ENCODE measurements around the gene HAPSTR1. TPM values are rescaled to one million over a fixed set of nuclear protein-coding genes. Genes with fewer than 3 reads are reported as not detected.
A peak's percentile ranks its signal among the peaks of the same experiment; 100 is the strongest.

The HAPSTR1 gene
- total RNA-seq, 1 donor = 86.8 TPM

- H3K4me3 ChIP-seq (ENCODE audit: low read depth, low read length) = no peak overlapping the region
- DNase-seq (ENCODE audit: low read depth) = no peak
- TF ChIP-seq CTCF (IDR thresholded peaks at IDR 0.05; ENCODE audit: insufficient read depth, low read depth, low read length) = no peak
Measured at GRCh38 chr16:9102943-9103342, 11.5 kb downstream of the HAPSTR1 start.

- no peak for DNase-seq (ENCODE audit: low read depth)
- H3K4me3 ChIP-seq (ENCODE audit: low read depth, low read length) = no peak overlapping the region
- no peak for TF ChIP-seq CTCF (IDR thresholded peaks at IDR 0.05; ENCODE audit: insufficient read depth, low read depth, low read length)
Measured at GRCh38 chr16:9103546-9103945, 12.1 kb downstream of the HAPSTR1 start.

GRCh38 chr16:9105189-9105588 is 13.7 kb downstream of the HAPSTR1 start:
- no peak overlapping the region for H3K4me3 ChIP-seq (ENCODE audit: low read depth, low read length)
- peak; percentile 33 for DNase-seq (ENCODE audit: low read depth)
- no peak for TF ChIP-seq CTCF (IDR thresholded peaks at IDR 0.05; ENCODE audit: insufficient read depth, low read depth, low read length)

GRCh38 chr16:9107025-9107970 is 15.9 kb downstream of the HAPSTR1 start:
- no peak for TF ChIP-seq CTCF (IDR thresholded peaks at IDR 0.05; ENCODE audit: insufficient read depth, low read depth, low read length)
- DNase-seq (ENCODE audit: low read depth) = peak; percentile 32
- no peak overlapping the region for H3K4me3 ChIP-seq (ENCODE audit: low read depth, low read length)

GRCh38 chr16:9109255-9109654 is 17.8 kb downstream of the HAPSTR1 start:
- no peak for TF ChIP-seq CTCF (IDR thresholded peaks at IDR 0.05; ENCODE audit: insufficient read depth, low read depth, low read length)

GRCh38 chr16:9112166-9112843 is 20.9 kb downstream of the HAPSTR1 start:
- H3K4me3 ChIP-seq (ENCODE audit: low read depth, low read length) = no peak overlapping the region
- no peak for DNase-seq (ENCODE audit: low read depth)
- no peak for TF ChIP-seq CTCF (IDR thresholded peaks at IDR 0.05; ENCODE audit: insufficient read depth, low read depth, low read length)

More at GRCh38 chr16:9109255-9109654, 17.8 kb downstream of the HAPSTR1 start:
- H3K4me3 ChIP-seq (ENCODE audit: low read depth, low read length) = no peak overlapping the region
- DNase-seq (ENCODE audit: low read depth) = no peak
